LoVo (cell line): Measurements from ENCODE around the gene PRLHR.
"Not testable (repeated sequence)": the region's sequence is repeated elsewhere in the genome, so short reads cannot be mapped to it uniquely, and the experiment has no call there.

Source experiments
- DNase-seq: peaks from one replicate; pipeline ENCODE4 v3.0.0-alpha.2; 2016; ENCODE audit warnings: low spot score

The PRLHR gene

DNA sequence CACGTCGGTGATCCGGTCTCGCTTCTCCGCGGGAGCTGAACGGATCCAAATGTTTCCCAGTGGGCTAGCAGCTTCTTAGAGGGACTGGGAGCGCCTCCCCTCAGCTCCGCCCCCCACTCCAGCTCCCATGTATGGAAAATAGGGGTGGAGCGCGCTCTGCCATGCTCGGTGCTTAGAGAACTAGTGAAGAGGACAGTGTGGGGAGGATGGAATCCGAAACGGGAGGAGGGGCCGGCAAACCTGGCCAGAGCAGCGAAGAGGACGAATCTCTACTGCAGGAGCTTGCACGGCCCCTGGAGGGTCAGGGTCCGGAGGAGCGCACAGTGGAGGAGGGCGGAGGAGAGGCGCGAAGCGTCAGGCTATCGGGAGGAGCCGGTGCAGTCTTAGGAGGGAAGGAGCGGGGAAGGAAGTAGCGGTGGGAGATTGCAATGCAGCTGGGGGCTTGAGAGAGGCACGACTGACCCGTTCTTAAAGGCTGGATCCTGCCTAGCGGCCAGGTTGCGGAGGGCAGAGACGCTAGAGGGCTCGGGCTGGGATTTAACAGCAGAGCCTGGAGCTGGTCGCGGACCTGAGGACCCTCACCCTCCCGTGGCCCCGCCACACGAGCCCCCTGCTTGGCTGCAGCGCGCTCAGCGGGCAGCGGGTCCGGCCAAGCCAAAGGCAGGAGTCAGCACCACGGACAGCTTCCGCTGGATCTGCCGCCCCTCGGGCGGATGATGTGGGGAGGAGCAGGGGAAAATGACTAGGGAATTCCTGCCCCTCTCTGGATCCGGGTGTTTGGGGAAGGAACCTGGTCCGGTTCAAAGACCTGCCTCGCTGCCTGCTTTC, at the start of gene PRLHR:
TSS of gene PRLHR (minus strand) at position 51 of the 828 bp plus-strand sequence. CDS start 404 bp downstream, outside the sequence.
- DNase-seq = no peak

DNA sequence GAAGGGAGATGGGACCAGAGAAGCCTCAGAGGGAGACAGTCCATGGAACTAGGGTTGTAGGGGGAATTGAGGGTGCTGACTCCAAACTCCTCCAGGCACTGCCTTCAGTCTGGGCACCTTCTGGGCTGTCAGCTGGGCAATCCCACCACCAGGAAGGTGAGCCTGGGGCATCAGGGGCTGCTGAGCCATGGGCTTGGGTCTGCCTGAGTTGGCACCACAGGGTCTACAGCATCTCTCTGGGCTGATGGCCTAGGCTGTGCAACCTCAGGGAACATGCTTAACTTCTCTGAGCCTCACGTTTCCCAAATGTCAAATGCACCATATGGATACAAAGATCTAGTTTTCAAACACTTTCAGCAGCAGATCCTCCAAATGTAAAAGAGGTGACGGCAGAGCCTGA, 46.8 kb upstream of the PRLHR start:
- DNase-seq = no peak

DNA sequence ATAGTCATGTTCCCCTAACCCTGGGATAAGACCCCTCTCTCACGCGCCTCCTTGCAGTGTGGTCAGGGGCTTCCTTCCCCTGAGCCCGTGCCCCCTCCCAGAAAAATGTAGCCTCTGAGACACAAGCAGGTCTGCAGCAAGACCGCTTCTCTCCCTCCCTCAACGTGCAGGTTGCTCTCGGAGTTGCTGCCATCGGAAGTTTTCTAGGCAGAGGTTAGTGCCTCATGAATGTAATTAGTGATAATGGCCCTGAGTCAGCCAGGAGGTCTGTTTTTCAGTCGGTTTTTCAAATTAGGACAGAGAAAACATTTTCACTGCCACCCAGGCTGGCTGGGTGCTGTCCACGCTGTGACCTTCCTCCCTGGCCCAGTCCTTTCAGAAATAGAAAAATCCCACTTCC, 43.2 kb upstream of the PRLHR start:
- DNase-seq = no peak

DNA sequence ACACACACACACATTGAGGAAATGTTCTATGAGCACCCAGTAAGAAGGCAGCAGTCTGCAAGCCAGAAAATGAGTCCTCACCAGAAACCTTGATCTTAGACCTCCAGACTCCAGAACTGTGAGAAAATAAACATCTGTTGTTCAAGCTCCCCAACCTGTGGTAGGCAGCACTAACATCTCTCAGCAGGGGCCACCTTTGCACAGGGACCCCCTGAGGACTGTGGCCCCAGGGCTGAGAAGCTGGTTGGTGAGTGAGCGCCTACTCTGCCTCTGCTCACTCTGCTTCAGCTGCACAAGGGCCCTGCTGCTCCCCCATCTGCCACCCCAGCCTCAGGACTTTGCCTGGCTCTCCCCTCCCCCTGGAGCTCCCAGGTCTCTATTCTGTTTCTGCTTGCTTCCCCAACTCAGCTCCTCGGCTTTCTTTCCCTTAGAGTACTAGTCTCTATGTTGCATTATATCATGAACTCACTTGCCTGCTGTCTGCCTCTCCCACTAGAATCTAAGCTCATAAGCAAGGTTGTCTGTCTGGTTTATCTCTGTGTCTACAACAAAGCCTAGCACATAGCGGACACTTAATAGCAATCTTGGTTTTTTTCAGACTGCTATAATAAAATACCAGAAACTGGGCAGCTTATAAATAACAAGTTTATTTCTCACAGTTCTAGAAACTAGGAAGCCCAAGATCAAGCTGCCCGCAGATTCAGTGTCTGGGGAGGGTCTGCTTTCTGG, 40.4 kb upstream of the PRLHR start:
- DNase-seq = no peak

DNA sequence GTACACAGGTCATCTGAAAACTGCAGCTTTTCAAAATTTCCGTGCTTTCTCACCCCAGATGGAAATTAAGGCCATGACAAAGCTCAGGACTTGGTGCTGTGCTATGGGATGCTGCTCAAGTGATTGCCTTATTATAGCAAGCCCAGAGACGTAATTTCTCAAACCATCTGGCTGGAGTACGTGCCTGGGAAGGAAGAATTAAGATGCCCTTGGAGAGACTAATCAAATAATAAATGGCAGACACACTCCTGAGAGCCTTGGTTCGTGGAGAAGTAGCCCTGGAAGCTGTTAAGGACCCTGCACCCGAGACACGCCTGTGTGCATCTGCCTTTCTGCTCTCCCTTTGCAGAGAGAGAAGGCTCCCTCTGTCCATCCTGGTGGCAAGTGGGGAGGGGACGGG, 38.3 kb upstream of the PRLHR start:
- no peak for DNase-seq

DNA sequence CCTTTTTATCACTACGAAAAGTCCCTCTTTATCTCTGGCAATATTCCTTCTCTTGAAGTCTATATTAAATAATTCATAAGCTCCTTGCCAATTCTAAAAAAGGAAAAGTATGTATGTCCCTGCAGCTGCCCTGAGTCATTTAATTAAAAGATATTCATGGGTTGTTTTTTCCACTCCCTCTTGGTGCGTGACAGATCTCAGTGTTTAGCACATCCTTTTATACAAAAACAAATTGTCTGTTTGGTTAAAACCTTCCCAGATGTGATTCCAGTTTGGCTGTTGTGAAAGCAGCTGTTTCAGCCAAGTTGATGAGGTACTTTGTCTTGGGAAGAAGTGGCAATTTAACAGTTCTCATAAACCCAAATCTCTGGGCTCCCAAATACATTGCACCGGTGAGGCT, 33.8 kb upstream of the PRLHR start:
- DNase-seq = no peak

DNA sequence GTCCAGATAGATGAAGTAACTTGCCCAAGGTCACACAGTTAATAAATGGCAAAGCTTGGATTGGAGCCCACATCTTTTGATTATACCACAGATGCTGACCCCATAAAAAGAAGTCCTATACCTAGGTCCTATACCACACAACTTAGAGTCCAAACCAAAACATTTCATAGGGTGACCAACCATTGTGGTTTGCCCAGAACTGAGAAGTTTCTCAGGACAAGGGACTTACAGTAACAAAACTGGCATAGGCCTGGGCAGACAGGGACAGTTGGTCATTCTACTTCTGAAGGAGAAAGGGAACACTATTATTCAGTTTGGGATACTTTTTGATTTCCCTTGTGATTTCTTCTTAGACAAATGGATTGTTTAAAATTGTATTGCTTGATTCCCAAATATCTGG, 32.9 kb upstream of the PRLHR start:
- no peak for DNase-seq

DNA sequence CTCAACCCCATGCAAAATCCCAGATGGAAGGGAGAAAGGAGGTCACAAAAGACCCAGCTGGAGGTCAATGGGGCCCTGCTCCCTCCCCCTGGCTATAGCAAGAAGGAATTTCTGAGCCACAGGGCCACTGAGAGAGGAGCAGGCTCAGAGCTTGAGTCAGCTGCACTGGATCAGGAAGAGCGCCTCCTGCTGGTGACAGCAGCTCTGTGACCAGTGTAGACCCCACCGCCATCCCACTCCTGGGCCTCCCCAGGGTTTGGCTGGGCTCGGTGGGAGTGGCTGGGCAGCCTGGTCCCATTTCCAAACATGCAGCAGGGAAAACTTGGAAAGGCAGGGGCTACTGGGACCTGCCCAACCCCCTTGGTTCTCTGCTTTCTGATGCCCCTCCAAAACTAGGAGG, 31.5 kb upstream of the PRLHR start:
- no peak for DNase-seq

DNA sequence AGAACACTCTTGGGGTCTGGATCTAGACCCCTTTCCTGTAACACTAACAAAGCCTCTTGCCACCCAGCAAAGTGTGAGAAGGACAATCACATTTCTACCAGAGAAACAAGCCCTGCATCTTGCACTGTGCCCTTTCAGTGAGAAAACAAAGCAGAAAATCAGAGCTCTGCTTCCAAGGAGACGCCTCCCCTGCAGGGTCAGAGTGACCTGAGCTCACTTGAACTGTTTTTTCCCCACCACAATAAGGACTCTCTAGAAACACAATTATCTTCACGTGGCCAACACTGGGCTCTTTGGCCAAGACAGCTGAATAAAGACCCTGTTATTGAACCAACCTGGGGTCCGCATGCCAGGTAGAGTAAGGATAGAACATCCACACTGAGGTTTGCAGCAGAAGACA, 30.1 kb upstream of the PRLHR start:
- DNase-seq = no peak

DNA sequence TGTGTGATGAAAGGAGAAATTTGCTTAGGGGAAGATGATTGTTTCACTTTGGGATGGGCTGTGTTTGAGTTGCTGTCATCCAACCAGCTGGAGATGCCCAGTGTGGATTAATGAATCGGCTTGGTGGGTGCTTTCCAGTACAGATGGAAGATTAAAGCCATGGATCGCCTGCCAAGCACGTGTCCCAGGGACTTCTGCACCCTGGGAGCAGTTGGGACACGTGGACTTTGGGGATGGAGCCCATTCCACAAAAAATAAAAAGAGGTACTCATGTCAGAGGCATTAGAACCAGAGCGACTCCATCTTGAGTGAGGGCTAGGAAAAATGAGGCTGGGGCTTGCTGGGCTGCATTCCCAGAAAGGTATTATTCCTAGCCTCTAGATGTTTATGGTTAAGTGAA, 29.3 kb upstream of the PRLHR start:
- DNase-seq = no peak

DNA sequence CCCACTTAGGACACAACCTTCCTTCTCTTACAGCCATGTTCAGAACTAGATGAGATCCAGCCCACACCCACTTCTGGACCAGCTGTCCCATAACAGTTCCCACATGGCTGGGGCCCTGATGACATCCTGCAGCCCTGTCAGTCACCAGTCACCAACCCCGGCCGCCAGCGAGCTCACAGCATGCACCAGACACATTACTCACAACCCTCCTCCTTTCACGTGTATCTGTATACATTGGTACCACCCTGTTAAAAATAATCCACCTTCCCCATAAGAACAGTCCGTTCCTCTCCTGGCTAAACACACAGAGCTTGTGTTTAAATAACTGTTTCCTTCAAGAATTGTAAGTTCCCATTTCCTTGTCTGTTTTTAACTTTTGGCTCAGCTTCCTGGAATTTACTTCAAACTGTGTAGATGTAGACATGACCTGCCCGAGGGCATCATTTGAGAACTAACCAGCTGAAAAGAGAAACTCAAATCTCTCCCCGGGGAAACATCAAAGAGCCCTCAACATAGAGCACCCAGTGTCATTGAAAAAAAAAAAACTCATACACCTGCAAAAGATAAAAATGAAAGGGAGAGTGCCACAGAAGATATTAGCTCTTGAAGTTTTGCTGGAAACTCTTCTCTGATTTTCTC, 26.0 kb upstream of the PRLHR start:
- DNase-seq = no peak

DNA sequence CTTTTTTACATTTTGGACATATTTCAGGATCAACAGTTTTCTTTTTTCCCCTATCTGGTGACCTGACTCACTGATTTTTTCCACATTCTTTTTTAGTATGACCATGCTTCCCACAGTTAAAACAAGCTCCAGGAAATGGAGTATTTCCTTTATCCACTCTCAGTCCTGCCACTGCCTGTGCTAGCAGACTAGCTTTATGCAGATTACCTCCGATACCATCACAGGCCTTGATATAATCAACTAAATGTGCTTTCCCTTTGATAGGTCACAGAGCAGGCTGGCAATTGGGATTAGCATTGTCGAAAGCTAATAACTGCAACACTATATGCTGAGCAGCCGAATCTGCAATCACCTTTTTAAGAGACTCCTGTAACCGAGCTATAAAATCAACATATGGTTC, 18.4 kb upstream of the PRLHR start:
- DNase-seq = not testable (repeated sequence)

DNA sequence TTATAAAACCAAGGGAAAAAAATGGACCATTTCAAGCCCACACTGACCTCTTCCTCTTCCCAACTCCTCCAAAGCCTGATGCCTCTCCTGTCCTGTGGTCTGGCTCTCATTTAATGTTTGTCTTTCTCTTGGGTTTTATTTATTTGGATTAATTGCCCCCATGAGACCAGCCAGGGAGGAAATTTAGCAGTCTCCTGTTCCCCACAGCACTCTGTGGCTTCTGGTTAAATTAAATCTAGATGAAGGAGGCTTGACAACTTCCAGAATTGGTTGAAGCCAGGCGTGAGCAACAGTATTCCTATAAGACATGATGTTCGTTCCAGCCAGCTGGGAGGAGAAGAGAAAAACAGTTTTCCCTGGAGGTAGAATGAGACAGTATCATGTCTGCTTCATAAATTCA, 15.1 kb upstream of the PRLHR start:
- no peak for DNase-seq

DNA sequence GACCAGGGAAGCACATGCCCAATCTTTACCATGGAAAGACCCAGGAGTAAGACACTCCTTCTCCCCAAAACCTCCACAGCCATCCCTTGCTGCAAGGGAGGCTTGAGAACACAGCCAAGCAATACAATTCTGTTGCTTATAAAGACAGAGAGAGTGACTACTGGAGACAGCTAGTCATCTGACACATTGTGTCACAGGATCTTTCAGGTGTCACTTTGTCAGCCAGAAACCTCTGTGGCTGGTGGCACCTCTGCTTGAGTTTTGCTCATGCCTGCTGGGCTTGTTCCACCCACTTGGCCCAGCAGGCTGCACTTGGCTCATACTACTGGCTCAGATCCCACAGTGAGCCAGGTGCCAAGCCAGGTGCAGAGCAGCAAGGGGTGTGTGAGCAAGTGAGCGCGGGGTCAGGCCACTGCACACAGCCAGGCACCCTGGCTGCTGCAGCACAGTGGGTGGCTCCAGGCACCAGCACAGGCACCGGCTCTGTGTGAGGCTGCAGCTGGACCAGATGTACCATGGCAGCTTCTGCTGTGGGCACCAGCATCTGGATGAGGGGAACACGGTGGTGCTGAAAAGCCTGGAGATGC, 12.4 kb upstream of the PRLHR start:
- no peak for DNase-seq

DNA sequence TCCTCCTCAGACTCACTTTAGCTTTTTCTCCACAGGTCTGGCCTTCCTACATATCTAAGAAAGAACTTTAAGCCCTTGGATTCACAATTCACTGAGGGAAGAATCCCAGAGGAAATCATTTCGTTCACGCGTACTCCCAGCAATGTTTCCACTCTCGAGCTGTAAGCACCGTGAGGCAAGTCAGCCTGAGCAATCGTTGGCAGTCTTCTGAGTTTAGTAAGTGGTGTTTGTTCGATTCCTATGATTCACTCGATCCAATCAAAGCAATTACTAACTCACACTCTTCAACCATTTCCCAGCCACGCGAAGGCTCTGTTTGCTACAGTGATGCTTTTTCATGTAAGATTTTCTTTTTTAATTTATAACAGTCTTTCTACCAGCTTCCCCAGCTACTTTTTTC, 10.2 kb upstream of the PRLHR start:
- DNase-seq = no peak

DNA sequence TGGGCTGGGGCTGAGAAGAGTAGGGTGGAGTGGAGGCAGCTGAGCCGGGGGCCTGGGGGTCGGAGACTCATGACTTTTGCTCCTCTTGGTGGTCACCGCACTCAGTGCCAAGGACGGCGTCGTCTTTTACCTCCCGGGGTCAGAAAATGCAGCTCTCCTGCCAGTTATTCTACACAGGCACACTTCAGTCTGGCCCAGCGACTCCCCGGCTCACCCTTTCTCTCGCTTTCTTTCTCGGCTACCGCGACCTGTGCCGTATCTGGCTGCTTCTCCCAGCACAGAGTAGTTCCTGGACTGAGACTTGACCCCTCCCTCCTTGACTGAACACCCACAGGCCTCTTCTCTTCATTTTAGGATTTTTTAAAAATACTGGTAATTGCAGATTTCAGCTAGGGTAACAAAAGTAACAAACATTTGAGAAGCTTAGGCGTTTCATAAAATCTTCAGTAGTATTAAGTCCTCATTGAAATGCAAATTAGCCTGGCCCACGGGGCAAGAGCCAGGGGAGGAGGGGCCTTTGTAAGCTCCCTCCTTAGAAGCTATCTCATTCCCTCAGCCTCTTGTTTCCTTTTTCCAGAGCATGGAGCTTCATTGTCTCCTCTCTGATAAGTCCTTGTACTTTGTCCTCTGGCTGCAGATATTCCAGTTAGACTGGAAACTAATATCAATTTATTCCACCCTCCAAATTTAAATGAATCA, 1.1 kb upstream of the PRLHR start:
- no peak for DNase-seq

DNA sequence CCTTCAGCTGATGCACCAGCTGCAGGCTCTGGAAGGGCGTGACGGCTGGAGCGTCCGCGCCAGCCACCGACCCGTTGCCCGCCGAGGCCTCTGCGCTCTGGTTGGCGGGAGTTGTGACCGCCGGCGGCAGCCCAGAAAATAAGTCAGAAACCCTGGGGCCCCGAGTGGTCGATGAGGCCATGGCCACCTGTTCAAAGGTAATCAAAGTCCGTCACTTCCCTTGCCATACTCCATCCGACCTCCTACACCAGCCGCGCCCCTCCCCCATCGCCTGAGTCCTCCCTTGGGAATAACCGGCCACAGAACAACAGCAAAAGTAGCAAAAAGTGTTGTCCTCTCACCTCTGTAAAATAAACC, 406 bp downstream of the PRLHR start:
- no peak for DNase-seq

DNA sequence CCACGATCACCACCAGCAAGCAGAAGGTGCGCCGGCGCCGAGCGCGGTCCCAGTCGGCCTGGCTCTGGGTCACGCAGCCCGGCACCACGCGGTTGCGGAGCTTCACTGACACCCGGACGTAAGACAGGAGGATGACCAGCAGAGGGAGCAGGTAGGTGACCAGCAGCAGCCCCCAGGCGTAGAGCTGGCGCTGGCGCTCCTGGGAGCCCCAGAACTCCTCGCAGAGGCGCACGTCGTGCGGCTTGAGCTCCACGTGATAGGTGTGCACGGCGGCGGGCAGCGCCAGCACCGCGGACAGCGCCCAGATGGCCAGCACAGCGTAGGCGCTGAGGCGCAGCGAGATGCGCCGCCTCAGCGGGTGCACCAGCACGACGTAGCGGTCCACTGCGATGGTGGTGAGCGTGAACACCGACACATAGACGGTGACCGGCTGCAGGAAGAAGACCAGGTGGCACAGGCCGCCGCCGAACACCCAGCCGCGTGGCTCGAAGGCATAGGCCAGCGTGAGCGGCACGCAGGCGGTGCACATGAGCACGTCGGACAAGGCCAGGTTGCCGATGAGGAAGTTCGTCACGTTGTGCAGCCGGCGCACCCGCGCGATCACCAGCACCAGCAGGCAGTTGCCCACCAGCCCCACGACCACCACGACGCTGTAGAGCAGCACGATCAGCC, 920 bp downstream of the PRLHR start:
- DNase-seq = no peak

DNA sequence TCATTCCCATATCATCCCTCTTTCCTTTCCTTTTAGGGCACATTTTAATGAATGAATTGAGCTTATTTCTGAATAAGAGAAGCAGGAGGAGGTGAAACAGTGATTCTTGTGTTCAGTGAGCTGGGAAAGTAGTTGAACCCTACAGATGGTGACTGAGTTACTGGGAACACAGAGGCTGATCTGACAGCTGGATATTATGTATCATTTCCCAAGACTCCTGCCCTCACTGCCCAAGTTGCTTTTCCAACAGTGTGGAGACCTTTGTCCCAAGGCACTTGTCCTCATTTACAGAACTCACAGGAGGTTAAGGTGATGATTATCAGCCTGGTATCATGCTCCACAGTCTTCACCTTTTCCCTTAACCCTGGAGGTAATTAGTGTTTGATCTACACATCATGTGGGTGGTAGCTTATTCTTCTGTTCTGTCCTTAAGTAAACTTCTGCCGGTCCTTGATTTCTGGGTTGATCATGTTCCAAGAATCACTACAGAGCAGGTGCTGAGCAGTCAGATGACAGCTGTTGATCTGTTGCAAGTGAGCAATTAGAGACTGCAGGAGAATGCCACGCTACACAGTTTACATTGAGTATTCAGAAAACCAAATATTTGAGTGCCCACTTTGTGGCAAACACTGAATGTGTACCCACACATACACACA, 2.6 kb downstream of the PRLHR start:
- no peak for DNase-seq

DNA sequence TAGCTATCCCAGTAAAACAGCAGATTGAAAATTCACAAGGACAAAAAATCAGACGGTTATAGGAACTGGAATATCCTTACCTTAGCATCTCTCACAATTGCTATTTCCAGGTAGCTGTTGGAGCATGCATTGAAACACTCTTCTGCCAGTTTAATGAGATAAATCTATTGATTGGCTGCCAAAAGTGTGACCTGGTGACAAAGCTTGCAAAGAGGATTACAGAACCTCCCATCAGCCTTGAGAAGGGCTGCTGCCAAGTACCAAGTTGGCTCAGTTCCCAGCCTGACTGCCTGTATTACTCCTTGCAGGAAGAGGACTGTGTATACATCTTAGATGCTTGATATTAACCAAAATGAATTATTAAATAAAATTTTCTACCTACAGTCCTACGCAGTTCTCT, 5.1 kb downstream of the PRLHR start:
- peak; percentile 59 for DNase-seq
